ENCODE results near the gene RGS19.

GRCh38 chr20:64037199-64037497, 42.2 kb downstream of the RGS19 start:
- TF ChIP-seq CTCF (IDR thresholded peaks at IDR 0.05) (no peak), ZFX (IDR thresholded peaks at IDR 0.05; ENCODE audit: borderline replicate concordance) (no peak)
